SK-N-SH treated with all-trans-retinoic acid at 6 μM for 48 hours (cell line): ENCODE results near the gene SIX2.

ENCODE experiments used
- ATAC-seq: fragments of 200-7000 bp; cut with Tn5 transposase; 3 replicates; pipeline ENCODE4 v1.9.1; 2020; ENCODE audit warnings: mild to moderate bottlenecking, moderate library complexity
- ARNTL ChIP-seq: fragments of 450-650 bp; formaldehyde crosslinking; IDR thresholded peaks from 2 replicates; pipeline ENCODE4 v1.5.0; 2020; ENCODE audit warnings: low read depth, mild to moderate bottlenecking, moderate library complexity, borderline replicate concordance
- CREB5 ChIP-seq: fragments of 250-450 bp; sonication (Bioruptor Pico); IDR thresholded peaks from 2 replicates; pipeline ENCODE4 v1.5.1; 2020; ENCODE audit warnings: low read depth, mild to moderate bottlenecking, moderate library complexity
- CSRNP3 ChIP-seq: fragments of 250-450 bp; sonication (Bioruptor Pico); IDR thresholded peaks from 2 replicates; pipeline ENCODE4 v1.5.1; 2021; ENCODE audit warnings: mild to moderate bottlenecking, moderate library complexity
- ISL1 ChIP-seq: fragments of 250-450 bp; sonication (Bioruptor Pico); IDR thresholded peaks from 2 replicates; pipeline ENCODE4 v2.1.2; 2022; ENCODE audit warnings: mild to moderate bottlenecking, moderate library complexity
- PPARA ChIP-seq: fragments of 250-450 bp; sonication (Bioruptor Pico); IDR thresholded peaks from 2 replicates; pipeline ENCODE4 v1.5.0; 2020; ENCODE audit warnings: mild to moderate bottlenecking, borderline replicate concordance
- SNAI2 ChIP-seq: fragments of 250-450 bp; sonication (Bioruptor Pico); IDR thresholded peaks from 2 replicates; pipeline ENCODE4 v1.5.0; 2020; ENCODE audit warnings: mild to moderate bottlenecking, moderate library complexity
- TCF4 ChIP-seq: fragments of 250-450 bp; sonication (Bioruptor Pico); IDR thresholded peaks from 2 replicates; pipeline ENCODE4 v1.8.0; 2021; ENCODE audit warnings: mild to moderate bottlenecking, moderate library complexity, borderline replicate concordance
- TSHZ2 ChIP-seq: fragments of 250-450 bp; sonication (Bioruptor Pico); IDR thresholded peaks from 2 replicates; pipeline ENCODE4 v1.5.0; 2020; ENCODE audit warnings: mild to moderate bottlenecking, moderate library complexity
- ZC3H10 ChIP-seq: fragments of 250-450 bp; sonication (Bioruptor Pico); IDR thresholded peaks from 2 replicates; pipeline ENCODE4 v1.5.1; 2021; ENCODE audit warnings: mild to moderate bottlenecking, moderate library complexity
- ZFP3 ChIP-seq: fragments of 250-450 bp; sonication (Bioruptor Pico); IDR thresholded peaks from 2 replicates; pipeline ENCODE4 v1.5.0; 2020; ENCODE audit warnings: mild to moderate bottlenecking, moderate library complexity
- ZNF565 ChIP-seq: fragments of 450-650 bp; formaldehyde crosslinking; conservative IDR thresholded peaks from 2 replicates; pipeline ENCODE4 v1.5.0; 2020; ENCODE audit warnings: low read depth, mild to moderate bottlenecking, moderate library complexity
- ZNF70 ChIP-seq: fragments of 450-650 bp; formaldehyde crosslinking; IDR thresholded peaks from 2 replicates; pipeline ENCODE4 v1.5.0; 2020; ENCODE audit warnings: mild to moderate bottlenecking, moderate library complexity
- TF ChIP-seq, protein P1 (sequence below): fragments of 250-450 bp; sonication (Bioruptor Pico); IDR thresholded peaks from 2 replicates; pipeline ENCODE4 v1.8.0; 2020; ENCODE audit warnings: mild to moderate bottlenecking, moderate library complexity, borderline replicate concordance
- TF ChIP-seq, protein P2 (sequence below): fragments of 250-450 bp; sonication (Bioruptor Pico); IDR thresholded peaks from 2 replicates; pipeline ENCODE4 v1.8.0; 2021; ENCODE audit warnings: low read depth, mild to moderate bottlenecking, moderate library complexity, borderline replicate concordance

The SIX2 gene

GRCh38 chr2:45009303-45009927 is at the start of gene SIX2:
TSS of gene SIX2 (minus strand) at chr2:45009452. CDS start at chr2:45009110, 342 bp downstream.
- peak; percentile 94 for ATAC-seq
- TF ChIP-seq PPARA (CRISPR knock-in tag) (no peak), ZC3H10 (no peak)
- TF ChIP-seq, protein P1, sequence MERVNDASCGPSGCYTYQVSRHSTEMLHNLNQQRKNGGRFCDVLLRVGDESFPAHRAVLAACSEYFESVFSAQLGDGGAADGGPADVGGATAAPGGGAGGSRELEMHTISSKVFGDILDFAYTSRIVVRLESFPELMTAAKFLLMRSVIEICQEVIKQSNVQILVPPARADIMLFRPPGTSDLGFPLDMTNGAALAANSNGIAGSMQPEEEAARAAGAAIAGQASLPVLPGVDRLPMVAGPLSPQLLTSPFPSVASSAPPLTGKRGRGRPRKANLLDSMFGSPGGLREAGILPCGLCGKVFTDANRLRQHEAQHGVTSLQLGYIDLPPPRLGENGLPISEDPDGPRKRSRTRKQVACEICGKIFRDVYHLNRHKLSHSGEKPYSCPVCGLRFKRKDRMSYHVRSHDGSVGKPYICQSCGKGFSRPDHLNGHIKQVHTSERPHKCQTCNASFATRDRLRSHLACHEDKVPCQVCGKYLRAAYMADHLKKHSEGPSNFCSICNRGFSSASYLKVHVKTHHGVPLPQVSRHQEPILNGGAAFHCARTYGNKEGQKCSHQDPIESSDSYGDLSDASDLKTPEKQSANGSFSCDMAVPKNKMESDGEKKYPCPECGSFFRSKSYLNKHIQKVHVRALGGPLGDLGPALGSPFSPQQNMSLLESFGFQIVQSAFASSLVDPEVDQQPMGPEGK (CRISPR knock-in tag): peak; percentile 91

GRCh38 chr2:45055162-45055605 is 45.9 kb upstream of the SIX2 start:
- no peak for TF ChIP-seq ZNF565 (CRISPR knock-in tag)
- peak; percentile 81; the same call in 1 of the 2 replicates for TF ChIP-seq ARNTL (CRISPR knock-in tag)
- peak; percentile 96 for TF ChIP-seq TSHZ2 (CRISPR knock-in tag)
- TF ChIP-seq TCF4 (CRISPR knock-in tag): peak; percentile 98
- no peak for TF ChIP-seq ZC3H10
- ATAC-seq: peak; percentile 84

DNA sequence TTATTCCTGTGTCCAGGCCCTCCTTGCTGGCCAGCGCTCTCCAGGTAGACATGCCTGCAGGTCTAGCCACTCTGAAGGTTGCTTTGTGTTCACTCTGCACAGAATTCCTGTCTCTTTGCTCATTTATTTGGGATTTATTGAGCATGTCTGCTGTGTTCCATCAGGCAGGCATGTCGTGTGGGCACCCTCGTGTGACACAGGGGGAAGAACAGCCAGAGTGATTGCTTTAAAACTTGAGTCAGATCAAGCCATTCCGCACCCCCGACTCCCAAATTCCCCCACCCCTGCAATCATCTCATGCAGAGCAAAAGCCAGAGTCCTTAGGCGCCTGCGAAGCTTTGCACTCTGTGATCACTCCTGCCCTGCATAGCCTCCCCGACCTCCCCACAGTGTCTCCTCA is 44.7 kb upstream of the SIX2 start:
- ATAC-seq: no peak

GRCh38 chr2:45052388-45052928 is 43.2 kb upstream of the SIX2 start:
- ATAC-seq: no peak
- TF ChIP-seq TSHZ2 (CRISPR knock-in tag) (no peak), TCF4 (CRISPR knock-in tag) (peak; percentile 60; the same call in 1 of the 2 replicates)

More for the DNA sequence above, 44.7 kb upstream of the SIX2 start:
- no peak for TF ChIP-seq CREB5 (CRISPR knock-in tag)
- TF ChIP-seq, protein P2, sequence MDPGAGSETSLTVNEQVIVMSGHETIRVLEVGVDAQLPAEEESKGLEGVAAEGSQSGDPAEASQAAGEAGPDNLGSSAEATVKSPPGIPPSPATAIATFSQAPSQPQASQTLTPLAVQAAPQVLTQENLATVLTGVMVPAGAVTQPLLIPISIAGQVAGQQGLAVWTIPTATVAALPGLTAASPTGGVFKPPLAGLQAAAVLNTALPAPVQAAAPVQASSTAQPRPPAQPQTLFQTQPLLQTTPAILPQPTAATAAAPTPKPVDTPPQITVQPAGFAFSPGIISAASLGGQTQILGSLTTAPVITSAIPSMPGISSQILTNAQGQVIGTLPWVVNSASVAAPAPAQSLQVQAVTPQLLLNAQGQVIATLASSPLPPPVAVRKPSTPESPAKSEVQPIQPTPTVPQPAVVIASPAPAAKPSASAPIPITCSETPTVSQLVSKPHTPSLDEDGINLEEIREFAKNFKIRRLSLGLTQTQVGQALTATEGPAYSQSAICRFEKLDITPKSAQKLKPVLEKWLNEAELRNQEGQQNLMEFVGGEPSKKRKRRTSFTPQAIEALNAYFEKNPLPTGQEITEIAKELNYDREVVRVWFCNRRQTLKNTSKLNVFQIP: no peak
- no peak for TF ChIP-seq ZNF70 (CRISPR knock-in tag)
- TF ChIP-seq ZC3H10: no peak
- TF ChIP-seq ZNF565 (CRISPR knock-in tag): no peak
- TF ChIP-seq SNAI2 (CRISPR knock-in tag): no peak
- TF ChIP-seq ISL1 (CRISPR knock-in tag): no peak
- TF ChIP-seq CSRNP3 (CRISPR knock-in tag): no peak
- no peak for TF ChIP-seq ZFP3 (CRISPR knock-in tag)
